Stromal cell of bone marrow (primary cell): Measurements from ENCODE around the gene ROBO1.
A peak's percentile ranks its signal among the peaks of the same experiment; 100 is the strongest.
"Not testable (repeated sequence)": the region's sequence is repeated elsewhere in the genome, so short reads cannot be mapped to it uniquely, and the experiment has no call there.

ENCODE experiments used
- DNase-seq: peaks from one replicate; pipeline ENCODE4 v3.0.0-alpha.2; 2012; ENCODE audit warnings: low read depth

ROBO1 gene

DNA sequence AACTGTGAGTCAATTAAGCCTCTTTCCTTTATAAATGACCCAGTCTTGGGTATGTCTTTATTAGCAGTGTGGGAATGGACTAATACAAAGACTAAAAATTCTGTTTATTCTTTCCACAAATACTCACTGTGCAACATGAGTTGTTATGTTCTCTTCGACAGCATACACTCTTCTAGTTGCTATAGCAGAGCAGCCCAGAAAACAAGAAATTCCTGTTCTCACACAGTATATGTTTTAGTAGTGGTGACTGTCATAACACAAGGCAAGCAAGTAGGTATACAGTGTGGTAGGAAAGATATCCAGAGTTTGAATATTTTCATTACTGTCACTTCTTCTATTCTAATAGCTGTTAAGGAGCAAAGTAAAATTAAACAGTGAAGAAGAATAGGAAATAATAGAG lies 453.3 kb downstream of the ROBO1 start:
- DNase-seq, result no peak

DNA sequence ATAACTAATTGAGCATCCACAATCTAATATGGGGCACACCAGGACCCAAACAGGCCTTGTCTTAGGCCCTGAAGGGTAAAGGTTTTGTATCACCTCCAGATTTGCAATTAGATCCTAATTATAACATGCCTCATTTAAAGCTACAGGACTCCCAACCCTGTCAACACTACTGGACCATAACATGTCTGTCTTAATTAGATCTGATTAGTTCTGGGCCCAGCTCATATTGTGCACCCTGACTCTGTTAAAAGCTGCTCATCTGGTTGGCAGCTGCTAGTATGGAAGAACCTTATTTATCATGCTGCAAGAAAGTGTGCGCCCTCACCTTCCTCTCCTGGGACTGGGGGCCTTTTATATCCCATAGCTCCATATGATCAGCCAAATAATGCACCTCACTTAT lies 457.8 kb downstream of the ROBO1 start:
- DNase-seq, result no peak

- DNase-seq, result no peak
Measured at GRCh38 chr3:79306934-79307570, 460.7 kb downstream of the ROBO1 start.

DNA sequence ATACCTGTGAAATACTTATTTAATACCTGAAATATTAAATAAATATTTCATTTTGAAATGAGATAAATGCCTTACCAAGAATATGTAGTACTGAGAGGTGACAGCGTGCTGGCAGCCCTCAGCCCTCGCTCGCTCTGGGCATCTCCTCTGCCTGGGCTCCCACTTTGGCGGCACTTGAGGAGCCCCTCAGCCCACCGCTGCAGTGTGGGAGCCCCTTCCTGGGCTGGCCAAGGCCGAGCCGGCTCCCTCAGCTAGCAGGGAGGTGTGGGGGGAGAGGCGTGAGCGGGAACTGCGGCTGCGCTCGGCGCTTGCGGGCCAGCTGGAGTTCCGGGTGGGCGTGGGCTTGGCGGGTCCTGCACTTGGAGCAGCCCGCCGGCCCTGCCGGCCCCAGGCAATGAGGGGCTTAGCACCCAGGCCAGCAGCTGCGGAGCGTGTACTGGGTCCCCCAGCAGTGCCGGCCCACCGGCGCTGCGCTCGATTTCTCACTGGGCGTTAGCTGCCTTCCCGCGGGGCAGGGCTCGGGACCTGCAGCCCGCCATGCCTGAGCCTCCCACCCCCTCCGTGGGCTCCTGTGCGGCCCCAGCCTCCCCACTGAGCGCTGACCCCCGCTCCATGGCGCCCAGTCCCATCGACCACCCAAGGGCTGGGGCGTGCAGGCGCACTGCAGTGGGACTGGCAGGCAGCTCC lies 467.7 kb downstream of the ROBO1 start:
- not testable (repeated sequence) for DNase-seq

DNA sequence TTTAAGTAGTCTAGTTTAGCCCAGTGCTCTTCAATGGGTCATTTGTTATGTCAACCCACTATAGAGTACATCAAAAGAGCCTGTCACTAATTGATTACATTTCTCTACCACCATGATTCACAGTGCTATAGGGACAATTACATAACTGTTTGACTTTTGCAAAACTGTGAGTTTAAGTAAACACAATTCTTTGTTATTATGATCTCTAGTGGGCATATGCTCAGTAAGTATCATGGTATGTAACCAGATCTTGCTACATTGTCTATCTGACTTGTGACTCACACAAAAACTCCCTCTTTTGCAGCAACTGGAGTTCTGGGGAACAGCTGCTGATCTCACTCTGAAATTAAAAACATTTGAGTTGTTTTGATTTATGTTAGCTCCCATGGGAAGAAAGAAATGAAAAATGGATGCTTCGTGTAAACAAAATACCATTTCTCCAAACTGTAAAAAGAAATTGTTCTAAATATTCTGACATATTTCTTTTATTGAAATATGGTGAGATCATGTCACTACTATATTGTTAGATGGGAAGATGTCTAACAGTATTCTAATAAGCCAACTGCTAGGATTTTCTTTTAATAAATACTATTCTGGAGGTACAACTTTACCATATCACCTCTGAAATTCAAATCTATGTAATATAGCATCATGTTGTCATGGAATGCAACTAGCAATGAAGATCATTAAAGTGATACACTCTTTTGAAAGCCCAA lies 470.4 kb downstream of the ROBO1 start:
- peak; percentile 74 for DNase-seq

DNA sequence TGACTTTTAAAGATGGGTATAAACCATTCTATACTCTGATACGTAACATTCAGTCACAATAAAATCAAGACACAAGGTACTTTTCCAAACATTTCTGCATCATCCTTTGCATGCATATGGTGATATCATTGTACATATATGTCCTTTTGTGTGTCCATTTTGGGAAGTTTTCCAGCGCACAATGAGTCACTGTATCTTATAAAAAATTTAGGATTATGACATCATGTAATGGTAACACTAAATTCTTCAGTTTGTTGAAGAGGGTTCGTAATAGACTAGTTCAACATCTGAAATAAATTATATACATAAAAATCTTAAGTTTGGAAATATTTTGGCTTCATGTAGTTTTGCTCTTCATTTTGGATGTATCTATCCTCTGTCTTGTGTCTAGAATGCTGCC lies 480.9 kb downstream of the ROBO1 start:
- no peak for DNase-seq

DNA sequence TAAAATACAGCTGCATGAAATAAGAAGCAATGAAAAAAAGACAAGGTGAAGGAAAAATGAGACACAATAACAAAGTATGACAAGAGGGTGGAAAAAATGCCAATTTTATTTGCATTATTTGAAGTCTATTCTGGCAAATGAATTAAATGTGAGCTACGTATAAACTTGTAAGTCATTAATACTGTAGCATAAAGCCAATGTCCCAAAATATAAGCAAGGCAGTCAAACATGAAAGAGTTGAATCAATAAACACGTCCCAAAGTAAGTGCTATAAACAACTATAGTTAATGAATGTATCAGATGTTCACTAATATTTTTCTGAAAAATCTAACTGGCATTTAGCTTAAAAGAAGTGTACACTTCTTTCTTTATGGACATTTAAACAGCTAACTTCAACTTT lies 481.9 kb downstream of the ROBO1 start:
- no peak for DNase-seq

GRCh38 chr3:79285380-79285779 lies 482.4 kb downstream of the ROBO1 start:
- no peak for DNase-seq

DNA sequence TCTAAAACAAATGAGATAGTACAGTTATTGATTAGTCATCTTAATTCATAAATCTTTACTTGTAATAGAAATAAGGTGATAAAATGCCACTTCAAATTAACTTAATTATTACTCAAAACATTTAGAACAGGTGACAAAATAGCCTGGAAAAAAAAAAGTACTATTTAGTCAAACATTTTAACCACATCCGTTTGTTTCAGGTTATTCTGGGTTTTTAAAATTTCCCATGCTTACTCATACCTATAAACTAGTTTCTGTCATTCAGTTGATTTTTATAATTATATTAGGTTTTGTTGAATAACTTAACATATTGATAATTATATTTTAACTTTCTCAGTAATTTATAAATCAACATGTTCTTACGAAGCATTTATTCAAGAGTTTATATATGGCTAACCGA lies 483.0 kb downstream of the ROBO1 start:
- no peak for DNase-seq

GRCh38 chr3:79278681-79279080 lies 489.1 kb downstream of the ROBO1 start:
- no peak for DNase-seq

DNA sequence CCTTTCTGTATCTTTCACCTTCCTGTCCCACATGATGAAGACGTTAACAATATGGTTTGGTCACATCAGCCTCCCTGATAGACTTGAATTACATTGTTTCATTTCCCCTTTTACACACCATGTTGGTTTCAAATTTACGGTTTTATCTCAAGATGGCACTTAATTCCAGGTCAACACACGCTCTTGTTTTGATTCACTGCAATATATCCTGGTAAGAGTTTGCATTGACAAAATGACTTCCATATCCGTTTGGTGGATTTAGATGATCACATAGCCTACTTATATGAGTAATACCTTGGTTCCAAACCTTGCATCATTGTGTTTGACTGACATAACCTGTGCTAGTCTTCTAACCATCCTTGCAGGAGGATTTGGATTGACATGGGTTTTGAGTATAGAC lies 499.4 kb downstream of the ROBO1 start:
- DNase-seq, result no peak

DNA sequence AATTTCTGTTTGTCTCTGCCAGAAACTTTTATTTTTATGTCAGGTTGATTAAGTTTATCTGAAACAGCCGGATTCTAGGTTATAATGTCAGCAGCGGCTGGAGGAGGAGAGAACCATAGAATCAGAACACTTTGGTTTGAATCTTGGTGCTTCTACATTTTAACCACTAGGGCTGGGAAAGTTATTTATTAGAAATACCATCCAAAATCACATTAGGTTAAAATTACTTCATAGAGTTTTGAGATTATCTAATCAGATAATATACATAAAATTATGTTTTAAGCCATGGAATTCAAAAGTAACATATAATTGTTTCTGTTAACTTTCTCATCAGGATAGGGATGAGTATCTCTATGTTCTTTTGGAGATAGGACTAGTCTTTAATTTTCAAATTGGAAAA lies 502.9 kb downstream of the ROBO1 start:
- no peak for DNase-seq

DNA sequence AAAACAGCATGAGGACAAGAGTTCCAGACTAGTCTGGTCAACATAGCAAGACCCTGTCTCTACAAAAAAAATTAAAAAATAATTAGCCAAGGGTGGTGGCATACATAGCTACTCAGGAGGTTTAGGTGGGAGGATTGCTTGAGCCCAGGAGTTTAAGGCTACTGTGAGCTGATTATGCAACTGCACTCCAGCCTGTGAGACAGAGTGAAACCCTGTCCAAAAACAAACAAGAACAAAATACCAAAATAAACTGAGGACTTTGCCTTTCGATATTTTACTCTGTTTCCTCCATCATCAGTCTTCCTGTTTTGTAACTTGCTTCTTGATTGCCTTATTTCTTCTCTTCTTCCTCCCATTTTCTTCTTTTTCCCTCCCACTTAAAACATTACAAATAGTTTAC lies 504.4 kb downstream of the ROBO1 start:
- no peak for DNase-seq

DNA sequence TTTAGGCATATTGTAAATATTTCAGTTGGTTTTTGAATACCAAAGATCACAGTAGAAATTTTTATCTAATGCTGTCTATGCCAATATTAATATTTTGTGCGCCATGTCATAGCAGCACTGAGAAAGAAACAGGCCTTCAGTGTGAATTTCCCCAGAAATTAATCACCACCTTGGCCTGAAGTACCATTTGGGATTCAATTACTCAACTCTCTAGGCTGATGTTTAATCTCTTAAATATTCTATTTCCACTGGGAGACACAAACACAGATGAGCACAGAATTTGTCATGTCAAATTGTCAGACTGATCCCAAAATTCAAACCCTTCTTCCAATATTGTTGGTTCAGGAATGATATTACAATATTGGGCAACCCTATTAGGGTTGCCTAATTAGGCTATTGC lies 509.3 kb downstream of the ROBO1 start:
- no peak for DNase-seq

DNA sequence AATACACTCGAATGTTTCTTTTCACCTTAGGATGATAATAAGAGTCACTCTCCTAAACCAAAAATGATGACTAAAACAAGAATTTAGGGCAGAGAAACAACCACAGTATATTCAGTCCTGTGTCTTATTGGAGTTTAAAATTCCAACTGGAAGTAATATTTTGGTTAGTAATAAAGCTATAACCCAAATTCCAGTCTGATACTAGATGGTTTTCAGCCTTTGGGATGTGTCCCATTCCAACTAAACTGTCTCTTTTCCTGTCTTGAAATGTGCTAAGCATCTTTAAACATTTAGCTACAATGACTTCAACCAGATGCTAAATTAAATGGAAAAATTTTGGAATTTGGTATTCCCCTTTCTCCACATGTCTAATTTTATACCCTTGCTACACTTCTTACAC lies 510.0 kb downstream of the ROBO1 start:
- DNase-seq, result no peak

DNA sequence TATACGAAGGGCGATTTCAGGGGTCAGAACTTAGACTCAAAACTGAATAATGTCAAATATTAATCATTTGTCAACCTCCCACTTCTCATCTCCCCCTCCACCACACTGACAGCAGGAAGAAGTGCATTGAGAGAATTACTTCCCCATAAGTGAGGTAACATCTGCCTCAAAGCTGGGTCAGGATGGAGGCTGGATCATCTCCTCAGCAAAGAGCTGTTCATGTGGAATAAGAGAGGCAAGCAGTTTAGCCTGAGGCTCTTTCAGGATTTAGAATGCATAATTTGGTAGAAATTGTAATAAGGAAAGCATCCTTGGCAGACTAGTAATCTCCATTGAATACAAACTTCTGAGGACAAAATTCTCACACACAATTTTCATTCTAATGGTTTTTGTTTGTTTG lies 512.1 kb downstream of the ROBO1 start:
- no peak for DNase-seq

DNA sequence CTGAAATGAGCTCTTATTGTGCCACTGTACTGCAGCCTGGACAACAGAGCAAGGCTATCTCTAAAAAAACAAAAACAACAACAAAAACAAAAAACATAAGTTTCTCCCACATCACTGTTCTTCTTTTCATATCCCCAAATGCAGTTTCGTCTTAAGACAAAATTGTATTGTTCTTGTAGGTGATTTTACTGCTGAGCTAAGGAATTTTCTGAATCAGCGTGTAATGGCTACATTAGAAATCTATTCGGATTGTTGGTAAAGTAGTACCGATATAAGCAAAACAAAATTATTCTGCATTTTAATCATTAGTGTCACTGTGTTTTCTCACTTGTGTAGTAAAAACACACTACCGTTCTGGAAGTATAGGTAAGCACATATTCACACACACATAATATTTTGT lies 512.5 kb downstream of the ROBO1 start:
- DNase-seq, result no peak

- DNase-seq, result no peak
Measured at GRCh38 chr3:79253704-79254103, 514.1 kb downstream of the ROBO1 start.

- DNase-seq, result no peak
Measured at GRCh38 chr3:79253271-79253670, 514.5 kb downstream of the ROBO1 start.

- DNase-seq, result no peak
Measured at GRCh38 chr3:79250746-79251145, 517.1 kb downstream of the ROBO1 start.

- no peak for DNase-seq
Measured at GRCh38 chr3:79249701-79250100, 518.1 kb downstream of the ROBO1 start.

DNA sequence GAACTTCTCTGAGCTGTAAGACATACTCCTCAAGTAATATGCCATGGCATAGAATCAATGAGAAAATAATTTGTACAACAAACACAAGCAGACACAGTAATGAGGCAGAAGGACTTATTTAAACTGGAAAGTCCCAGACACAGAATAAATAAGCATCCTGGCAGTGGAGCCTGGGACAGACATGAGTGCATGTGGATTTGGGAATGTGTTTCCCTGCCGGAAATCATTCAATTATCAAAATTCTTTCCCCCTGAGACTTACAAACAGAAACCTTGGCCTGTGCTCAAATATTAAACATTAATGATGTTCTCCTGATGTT lies 520.1 kb downstream of the ROBO1 start:
- no peak for DNase-seq

DNA sequence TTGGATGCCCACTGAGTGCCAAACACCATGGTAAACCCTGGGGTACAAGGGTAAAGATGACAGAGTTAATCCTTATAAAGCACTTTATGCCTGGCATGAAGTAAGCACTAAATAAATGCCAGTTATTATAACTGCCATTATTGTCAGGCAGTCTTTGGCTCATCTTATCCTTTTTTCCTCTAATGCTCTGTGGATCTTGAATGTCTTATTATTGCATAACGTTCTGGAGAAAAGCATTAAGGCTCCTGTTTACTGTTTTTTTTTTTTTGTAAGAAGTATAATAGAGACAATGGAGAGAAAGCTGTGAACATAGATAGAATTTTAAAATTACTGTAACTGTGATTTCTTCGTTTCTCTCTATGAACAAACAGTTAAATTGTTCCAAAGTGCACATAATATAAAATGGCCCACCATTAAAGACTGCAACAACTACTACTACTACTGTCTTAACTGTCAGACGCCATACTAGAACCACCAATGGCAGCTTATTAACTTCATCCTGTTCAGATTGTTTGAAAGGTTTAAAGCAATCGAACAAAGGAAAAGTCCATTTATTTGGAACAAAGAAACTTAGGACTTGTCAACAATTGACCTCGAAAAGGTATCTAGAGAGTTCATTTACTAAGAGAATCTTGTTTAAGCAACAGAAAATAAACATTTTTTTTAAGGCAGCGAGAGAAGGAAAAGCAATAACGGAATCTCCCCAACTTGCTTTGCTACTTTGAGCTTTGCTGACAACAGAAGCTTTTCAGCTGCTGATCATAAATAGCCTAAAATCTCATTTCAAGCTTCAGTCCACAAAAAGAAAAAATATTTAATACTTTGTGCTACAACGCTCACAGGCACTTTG lies 520.7 kb downstream of the ROBO1 start:
- no peak for DNase-seq
